Measurements from ENCODE around the gene EIF2AK2. TPM values are rescaled to one million over a fixed set of nuclear protein-coding genes. Genes with fewer than 3 reads are reported as not detected.

EIF2AK2 gene
- total RNA-seq, 1 experiment from 2014 or later = 29.4 TPM

- peak overlapping the region; percentile 18; the same call in 1 of the 2 replicates for H3K27ac ChIP-seq
- peak; percentile 52 to 73 for DNase-seq (ENCODE audit: low read depth in 1 of 2, low spot score in 2 of 2)
- H3K9me3 ChIP-seq (replicated peaks) = no peaks in the 10 kb centered on the region
- H3K4me3 ChIP-seq = no peak overlapping the region
- no peaks in the 10 kb centered on the region for H3K27me3 ChIP-seq (replicated peaks)
- no peaks in the 10 kb centered on the region for H3K36me3 ChIP-seq
- H3K4me1 ChIP-seq (replicated peaks) = peaks cover 11% of the 10 kb centered on the region
Observed at GRCh38 chr2:37189452-37190153, 32.8 kb upstream of the EIF2AK2 start.

GRCh38 chr2:37188570-37188969, 31.8 kb upstream of the EIF2AK2 start, which contains the start of gene SULT6B1:
TSS of gene SULT6B1 (minus strand) at chr2:37188670. CDS start at chr2:37188640, 30 bp downstream.
- Histone ChIP-seq H3K4me1 (replicated peaks) (peaks cover 11% of the 10 kb centered on the region), H3K9me3 (replicated peaks) (no peaks in the 10 kb centered on the region), H3K27me3 (replicated peaks) (no peaks in the 10 kb centered on the region), H3K4me3 (no peak within 1 kb of the TSS), H3K27ac (peak within 1 kb of the TSS; percentile 18; the same call in 1 of the 2 replicates), H3K36me3 (no peaks in the 10 kb centered on the region)
- no peak for DNase-seq (ENCODE audit: low read depth in 1 of 2, low spot score in 2 of 2)

- H3K27ac ChIP-seq = peak overlapping the region; percentile 27
- peak in 1 of 2 experiments; percentile 37 for DNase-seq (ENCODE audit: low read depth in 1 of 2, low spot score in 2 of 2)
- no peaks in the 10 kb centered on the region for H3K9me3 ChIP-seq (replicated peaks)
Observed at GRCh38 chr2:37181726-37182684, 25.2 kb upstream of the EIF2AK2 start.

GRCh38 chr2:37180640-37181039, 23.9 kb upstream of the EIF2AK2 start:
- Histone ChIP-seq H3K27me3 (replicated peaks) (no peaks in the 10 kb centered on the region), H3K9me3 (replicated peaks) (no peaks in the 10 kb centered on the region), H3K4me1 (replicated peaks) (peaks cover 17% of the 10 kb centered on the region), H3K27ac (no peak overlapping the region), H3K4me3 (no peak overlapping the region), H3K36me3 (no peaks in the 10 kb centered on the region)
- DNase-seq (ENCODE audit: low read depth in 1 of 2, low spot score in 2 of 2) = no peak

More at GRCh38 chr2:37181726-37182684, 25.2 kb upstream of the EIF2AK2 start:
- Histone ChIP-seq H3K36me3 (no peaks in the 10 kb centered on the region), H3K4me1 (replicated peaks) (peaks cover 17% of the 10 kb centered on the region), H3K27me3 (replicated peaks) (no peaks in the 10 kb centered on the region), H3K4me3 (no peak overlapping the region)

- Histone ChIP-seq H3K4me1 (replicated peaks) (peaks cover 17% of the 10 kb centered on the region), H3K27ac (no peak overlapping the region), H3K36me3 (no peaks in the 10 kb centered on the region), H3K27me3 (replicated peaks) (no peaks in the 10 kb centered on the region), H3K9me3 (replicated peaks) (no peaks in the 10 kb centered on the region), H3K4me3 (no peak overlapping the region)
- no peak for DNase-seq (ENCODE audit: low read depth in 1 of 2, low spot score in 2 of 2)
Observed at GRCh38 chr2:37180006-37180639, 23.3 kb upstream of the EIF2AK2 start.

- H3K4me1 ChIP-seq (replicated peaks) = no peaks in the 10 kb centered on the region
- no peaks in the 10 kb centered on the region for H3K27me3 ChIP-seq (replicated peaks)
- no peaks in the 10 kb centered on the region for H3K9me3 ChIP-seq (replicated peaks)
- H3K36me3 ChIP-seq = no peaks in the 10 kb centered on the region
- DNase-seq (ENCODE audit: low read depth in 1 of 2, low spot score in 2 of 2) = no peak
- no peak overlapping the region for H3K27ac ChIP-seq
- H3K4me3 ChIP-seq = no peak overlapping the region
Observed at GRCh38 chr2:37173741-37174140, 17.0 kb upstream of the EIF2AK2 start.

GRCh38 chr2:37171624-37171950, 14.8 kb upstream of the EIF2AK2 start:
- no peak overlapping the region for H3K27ac ChIP-seq
- H3K9me3 ChIP-seq (replicated peaks) = no peaks in the 10 kb centered on the region
- no peak for DNase-seq (ENCODE audit: low read depth in 1 of 2, low spot score in 2 of 2)
- H3K4me3 ChIP-seq = no peak overlapping the region
- H3K4me1 ChIP-seq (replicated peaks) = no peaks in the 10 kb centered on the region
- no peaks in the 10 kb centered on the region for H3K36me3 ChIP-seq
- no peaks in the 10 kb centered on the region for H3K27me3 ChIP-seq (replicated peaks)

- Histone ChIP-seq H3K9me3 (replicated peaks) (no peaks in the 10 kb centered on the region; the same call in 1 of the 2 replicates), H3K4me3 (no peak overlapping the region), H3K36me3 (no peaks in the 10 kb centered on the region), H3K27ac (no peak overlapping the region), H3K27me3 (replicated peaks) (no peaks in the 10 kb centered on the region), H3K4me1 (replicated peaks) (no peaks in the 10 kb centered on the region)
- peak in 1 of 2 experiments; percentile 36 for DNase-seq (ENCODE audit: low read depth in 1 of 2, low spot score in 2 of 2)
Observed at GRCh38 chr2:37168217-37168981, 11.6 kb upstream of the EIF2AK2 start.

- DNase-seq (ENCODE audit: low read depth in 1 of 2, low spot score in 2 of 2) = no peak
- Histone ChIP-seq H3K9me3 (replicated peaks) (no peaks in the 10 kb centered on the region; the same call in 1 of the 2 replicates), H3K27ac (no peak overlapping the region), H3K36me3 (no peaks in the 10 kb centered on the region), H3K4me1 (replicated peaks) (no peaks in the 10 kb centered on the region), H3K27me3 (replicated peaks) (no peaks in the 10 kb centered on the region), H3K4me3 (no peak overlapping the region)
Observed at GRCh38 chr2:37167636-37168180, 10.9 kb upstream of the EIF2AK2 start.

GRCh38 chr2:37164757-37165156, 8.0 kb upstream of the EIF2AK2 start:
- no peaks in the 10 kb centered on the region; the same call in 1 of the 2 replicates for H3K9me3 ChIP-seq (replicated peaks)
- no peaks in the 10 kb centered on the region for H3K27me3 ChIP-seq (replicated peaks)
- H3K4me1 ChIP-seq (replicated peaks) = no peaks in the 10 kb centered on the region
- no peaks in the 10 kb centered on the region for H3K36me3 ChIP-seq
- no peak overlapping the region for H3K27ac ChIP-seq
- no peak overlapping the region for H3K4me3 ChIP-seq
- no peak for DNase-seq (ENCODE audit: low read depth in 1 of 2, low spot score in 2 of 2)

GRCh38 chr2:37156071-37156856, 516 bp downstream of the EIF2AK2 start:
- Histone ChIP-seq H3K27me3 (replicated peaks) (no peaks in the 10 kb centered on the region), H3K27ac (peak overlapping the region; percentile 64), H3K4me3 (peak overlapping the region; percentile 66), H3K4me1 (replicated peaks) (peaks cover 15% of the 10 kb centered on the region), H3K9me3 (replicated peaks) (0 out of 2 replicates have a peak, but pooled peaks cover 2% of the 10 kb centered on the region), H3K36me3 (peaks cover 28% of the 10 kb centered on the region)
- DNase-seq (ENCODE audit: low read depth in 1 of 2, low spot score in 2 of 2) = peak; percentile 56

- no peak overlapping the region for H3K4me3 ChIP-seq
- H3K36me3 ChIP-seq = peaks cover 29% of the 10 kb centered on the region
- H3K9me3 ChIP-seq (replicated peaks) = 0 out of 2 replicates have a peak, but pooled peaks cover 2% of the 10 kb centered on the region
- peaks cover 15% of the 10 kb centered on the region for H3K4me1 ChIP-seq (replicated peaks)
- no peak overlapping the region for H3K27ac ChIP-seq
- DNase-seq (ENCODE audit: low read depth in 1 of 2, low spot score in 2 of 2) = no peak
- no peaks in the 10 kb centered on the region for H3K27me3 ChIP-seq (replicated peaks)
Observed at GRCh38 chr2:37154785-37155184, 2.0 kb downstream of the EIF2AK2 start.
